Measurements from ENCODE around the gene GRID2IP.

Gene GRID2IP

DNA sequence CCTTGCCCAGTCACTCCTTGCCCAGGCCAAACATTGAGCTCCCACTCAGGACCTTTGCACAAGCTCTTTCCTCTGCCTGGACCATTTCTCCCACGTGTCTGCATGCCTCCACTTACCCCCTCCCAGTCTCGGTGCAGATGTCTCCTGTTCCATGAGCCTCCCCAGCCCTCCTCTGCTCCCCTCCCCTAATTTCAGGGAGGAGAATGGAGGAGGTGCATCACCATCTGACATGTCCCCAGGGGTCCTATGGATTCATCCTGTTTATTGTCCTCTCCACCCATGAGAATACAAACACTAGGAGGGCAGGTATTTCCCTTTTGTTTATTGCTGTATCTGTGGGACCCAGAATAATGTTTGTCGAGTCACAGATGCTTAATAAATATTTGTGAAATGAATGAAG lies 8.6 kb upstream of the GRID2IP start:
- Histone ChIP-seq H3K27me3 (ENCODE audit: insufficient read depth, low read length) (no peaks in the 10 kb centered on the region), H3K79me2 (ENCODE audit: control insufficient read depth, insufficient read depth, low read length, unreplicated experiment) (no peaks in the 10 kb centered on the region), H3K27ac (ENCODE audit: low read depth, low read length) (no peak overlapping the region), H3K4me1 (ENCODE audit: control insufficient read depth, insufficient read depth, low read length, unreplicated experiment) (no peaks in the 10 kb centered on the region), H2AFZ (ENCODE audit: low read length, unreplicated experiment) (no peak overlapping the region), H3K36me3 (ENCODE audit: insufficient read depth, low read length) (no peaks in the 10 kb centered on the region), H3K4me3 (ENCODE audit: low read depth, low read length) (no peak overlapping the region)

DNA sequence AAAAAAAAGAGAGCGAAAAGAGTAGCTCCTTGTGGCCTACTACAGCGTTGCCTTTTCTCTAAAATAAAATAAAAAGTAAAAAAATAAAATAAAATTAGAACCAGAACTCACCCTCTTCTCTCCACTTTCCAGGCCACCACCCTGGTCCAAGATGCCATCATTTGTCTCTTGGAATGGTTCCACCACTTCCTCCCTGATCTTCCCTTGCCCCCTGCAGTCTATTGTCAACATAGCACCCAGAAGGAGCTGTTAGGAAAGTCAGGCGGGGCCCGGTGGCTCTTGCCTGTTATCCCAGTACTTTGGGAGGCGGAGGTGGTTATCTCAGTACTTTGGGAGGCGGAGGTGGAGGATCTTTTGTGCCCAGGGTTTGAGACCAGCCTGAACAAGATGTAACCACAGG lies 7.6 kb upstream of the GRID2IP start:
- no peak overlapping the region for H2AFZ ChIP-seq (ENCODE audit: low read length, unreplicated experiment)
- no peaks in the 10 kb centered on the region for H3K36me3 ChIP-seq (ENCODE audit: insufficient read depth, low read length)
- H3K4me3 ChIP-seq (ENCODE audit: low read depth, low read length), result no peak overlapping the region
- H3K27ac ChIP-seq (ENCODE audit: low read depth, low read length), result no peak overlapping the region
- no peaks in the 10 kb centered on the region for H3K79me2 ChIP-seq (ENCODE audit: control insufficient read depth, insufficient read depth, low read length, unreplicated experiment)
- H3K4me1 ChIP-seq (ENCODE audit: control insufficient read depth, insufficient read depth, low read length, unreplicated experiment), result no peaks in the 10 kb centered on the region
- no peaks in the 10 kb centered on the region for H3K27me3 ChIP-seq (ENCODE audit: insufficient read depth, low read length)

DNA sequence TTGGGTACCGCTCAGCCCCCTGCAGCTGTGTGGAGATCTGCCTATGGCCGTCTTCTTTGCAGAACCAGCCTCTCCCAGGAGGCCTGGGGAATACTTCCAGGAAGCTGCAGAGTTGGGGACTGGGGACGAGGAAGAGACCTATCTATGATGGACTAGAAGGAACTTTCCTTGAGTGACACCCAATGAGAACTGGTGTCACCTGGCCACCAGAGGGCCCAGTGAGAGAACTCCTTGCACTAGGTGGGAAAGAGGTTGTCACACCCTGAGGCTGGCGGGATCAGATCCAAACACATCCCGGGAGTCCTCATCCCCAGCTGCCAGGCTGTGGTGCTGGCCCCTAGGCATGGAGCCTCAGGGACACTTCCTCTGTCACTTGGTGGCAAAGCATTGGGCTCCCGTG lies 4.9 kb upstream of the GRID2IP start:
- H3K36me3 ChIP-seq (ENCODE audit: insufficient read depth, low read length), result no peaks in the 10 kb centered on the region
- no peaks in the 10 kb centered on the region for H3K79me2 ChIP-seq (ENCODE audit: control insufficient read depth, insufficient read depth, low read length, unreplicated experiment)
- no peaks in the 10 kb centered on the region for H3K27me3 ChIP-seq (ENCODE audit: insufficient read depth, low read length)
- no peak overlapping the region for H3K4me3 ChIP-seq (ENCODE audit: low read depth, low read length)
- H3K4me1 ChIP-seq (ENCODE audit: control insufficient read depth, insufficient read depth, low read length, unreplicated experiment), result no peaks in the 10 kb centered on the region
- H3K27ac ChIP-seq (ENCODE audit: low read depth, low read length), result no peak overlapping the region
- H2AFZ ChIP-seq (ENCODE audit: low read length, unreplicated experiment), result no peak overlapping the region

- H3K27me3 ChIP-seq (ENCODE audit: insufficient read depth, low read length), result no peaks in the 10 kb centered on the region
- H3K4me1 ChIP-seq (ENCODE audit: control insufficient read depth, insufficient read depth, low read length, unreplicated experiment), result no peaks in the 10 kb centered on the region
- H3K79me2 ChIP-seq (ENCODE audit: control insufficient read depth, insufficient read depth, low read length, unreplicated experiment), result no peaks in the 10 kb centered on the region
- no peak overlapping the region for H3K4me3 ChIP-seq (ENCODE audit: low read depth, low read length)
- H3K27ac ChIP-seq (ENCODE audit: low read depth, low read length), result no peak overlapping the region
- no peak overlapping the region for H2AFZ ChIP-seq (ENCODE audit: low read length, unreplicated experiment)
- no peaks in the 10 kb centered on the region for H3K36me3 ChIP-seq (ENCODE audit: insufficient read depth, low read length)
Observed at GRCh38 chr7:6554848-6555247, 3.6 kb upstream of the GRID2IP start.

- no peak overlapping the region for H2AFZ ChIP-seq (ENCODE audit: low read length, unreplicated experiment)
- no peaks in the 10 kb centered on the region for H3K4me1 ChIP-seq (ENCODE audit: control insufficient read depth, insufficient read depth, low read length, unreplicated experiment)
- no peaks in the 10 kb centered on the region for H3K36me3 ChIP-seq (ENCODE audit: insufficient read depth, low read length)
- H3K4me3 ChIP-seq (ENCODE audit: low read depth, low read length), result no peak overlapping the region
- no peaks in the 10 kb centered on the region for H3K79me2 ChIP-seq (ENCODE audit: control insufficient read depth, insufficient read depth, low read length, unreplicated experiment)
- no peaks in the 10 kb centered on the region for H3K27me3 ChIP-seq (ENCODE audit: insufficient read depth, low read length)
- no peak overlapping the region for H3K27ac ChIP-seq (ENCODE audit: low read depth, low read length)
Observed at GRCh38 chr7:6553448-6554044, 2.3 kb upstream of the GRID2IP start.

- H3K27ac ChIP-seq (ENCODE audit: low read depth, low read length), result no peak overlapping the region
- H3K79me2 ChIP-seq (ENCODE audit: control insufficient read depth, insufficient read depth, low read length, unreplicated experiment), result no peaks in the 10 kb centered on the region
- no peaks in the 10 kb centered on the region for H3K27me3 ChIP-seq (ENCODE audit: insufficient read depth, low read length)
- no peaks in the 10 kb centered on the region for H3K36me3 ChIP-seq (ENCODE audit: insufficient read depth, low read length)
- no peak overlapping the region for H2AFZ ChIP-seq (ENCODE audit: low read length, unreplicated experiment)
- no peak overlapping the region for H3K4me3 ChIP-seq (ENCODE audit: low read depth, low read length)
- no peaks in the 10 kb centered on the region for H3K4me1 ChIP-seq (ENCODE audit: control insufficient read depth, insufficient read depth, low read length, unreplicated experiment)
Observed at GRCh38 chr7:6547400-6547799, 3.9 kb downstream of the GRID2IP start.

- Histone ChIP-seq H3K36me3 (ENCODE audit: insufficient read depth, low read length) (no peaks in the 10 kb centered on the region), H3K4me3 (ENCODE audit: low read depth, low read length) (no peak overlapping the region), H3K4me1 (ENCODE audit: control insufficient read depth, insufficient read depth, low read length, unreplicated experiment) (no peaks in the 10 kb centered on the region), H2AFZ (ENCODE audit: low read length, unreplicated experiment) (no peak overlapping the region), H3K27me3 (ENCODE audit: insufficient read depth, low read length) (no peaks in the 10 kb centered on the region), H3K27ac (ENCODE audit: low read depth, low read length) (no peak overlapping the region), H3K79me2 (ENCODE audit: control insufficient read depth, insufficient read depth, low read length, unreplicated experiment) (no peaks in the 10 kb centered on the region)
Observed at GRCh38 chr7:6546498-6547251, 4.6 kb downstream of the GRID2IP start.

GRCh38 chr7:6545398-6546126 lies 5.7 kb downstream of the GRID2IP start:
- H3K4me3 ChIP-seq (ENCODE audit: low read depth, low read length), result no peak overlapping the region
- H3K27ac ChIP-seq (ENCODE audit: low read depth, low read length), result no peak overlapping the region
- no peak overlapping the region for H2AFZ ChIP-seq (ENCODE audit: low read length, unreplicated experiment)
- no peaks in the 10 kb centered on the region for H3K79me2 ChIP-seq (ENCODE audit: control insufficient read depth, insufficient read depth, low read length, unreplicated experiment)
- H3K4me1 ChIP-seq (ENCODE audit: control insufficient read depth, insufficient read depth, low read length, unreplicated experiment), result no peaks in the 10 kb centered on the region
- no peaks in the 10 kb centered on the region for H3K36me3 ChIP-seq (ENCODE audit: insufficient read depth, low read length)
- no peaks in the 10 kb centered on the region for H3K27me3 ChIP-seq (ENCODE audit: insufficient read depth, low read length)

DNA sequence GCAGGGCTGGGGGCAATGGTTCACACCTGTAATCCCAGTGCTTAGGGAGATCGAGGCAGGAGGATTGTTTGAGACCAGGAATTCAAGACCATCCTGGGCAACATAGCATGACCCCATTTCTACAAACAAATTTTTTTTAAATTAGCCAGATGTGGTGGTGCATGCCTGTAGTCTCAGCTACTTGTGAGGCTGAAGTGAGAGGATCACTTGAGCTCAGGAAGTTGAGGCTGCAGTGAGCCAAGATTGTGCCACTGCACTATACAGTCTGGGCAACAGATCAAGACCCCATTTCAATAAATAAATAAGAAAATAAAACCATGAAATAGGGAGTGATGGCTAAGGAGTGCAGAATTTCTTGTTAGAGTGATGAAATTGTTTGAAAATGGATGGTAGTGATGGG lies 8.9 kb downstream of the GRID2IP start:
- Histone ChIP-seq H3K4me1 (ENCODE audit: control insufficient read depth, insufficient read depth, low read length, unreplicated experiment) (no peaks in the 10 kb centered on the region), H3K27ac (ENCODE audit: low read depth, low read length) (no peak overlapping the region), H3K79me2 (ENCODE audit: control insufficient read depth, insufficient read depth, low read length, unreplicated experiment) (no peaks in the 10 kb centered on the region), H2AFZ (ENCODE audit: low read length, unreplicated experiment) (no peak overlapping the region), H3K27me3 (ENCODE audit: insufficient read depth, low read length) (peaks cover 6% of the 10 kb centered on the region; the same call in 1 of the 2 replicates), H3K36me3 (ENCODE audit: insufficient read depth, low read length) (no peaks in the 10 kb centered on the region), H3K4me3 (ENCODE audit: low read depth, low read length) (no peak overlapping the region)

- Histone ChIP-seq H3K36me3 (ENCODE audit: insufficient read depth, low read length) (no peaks in the 10 kb centered on the region), H2AFZ (ENCODE audit: low read length, unreplicated experiment) (peak overlapping the region; percentile 56), H3K4me1 (ENCODE audit: control insufficient read depth, insufficient read depth, low read length, unreplicated experiment) (no peaks in the 10 kb centered on the region), H3K4me3 (ENCODE audit: low read depth, low read length) (peak overlapping the region; percentile 66), H3K27me3 (ENCODE audit: insufficient read depth, low read length) (peaks cover 34% of the 10 kb centered on the region), H3K79me2 (ENCODE audit: control insufficient read depth, insufficient read depth, low read length, unreplicated experiment) (no peaks in the 10 kb centered on the region), H3K27ac (ENCODE audit: low read depth, low read length) (no peak overlapping the region)
Observed at GRCh38 chr7:6536262-6537260, 14.7 kb downstream of the GRID2IP start.

All from ACC112 (cell line).